CD14-positive monocyte (primary cell): ENCODE results near the gene TMEM63C. TPM values are rescaled to one million over a fixed set of nuclear protein-coding genes. Genes with fewer than 3 reads are reported as not detected.

ENCODE experiments used
- DNase-seq, 3 donors: peaks; one replicate each; pipeline ENCODE4 v3.0.0-alpha.2; 2011 to 2022
- H2AFZ ChIP-seq: 2 replicates; pipeline ENCODE4 v1.6.0; 2012; ENCODE audit warnings: mild to moderate bottlenecking, low read depth, low read length, inconsistent platforms; ENCODE audit not compliant: insufficient read depth, poor library complexity, severe bottlenecking
- H3K27ac ChIP-seq, 2 donors: 1 replicate in 1 of 2; 2 replicates in 1 of 2; pipeline ENCODE4 v1.5.1; 2012 to 2013; ENCODE audit warnings: low read length in 2 of 2, control low read depth in 1 of 2, inconsistent platforms in 1 of 2, low read depth in 1 of 2, mild to moderate bottlenecking in 1 of 2
- H3K27me3 ChIP-seq, 2 donors: one replicate each; pipeline versions ENCODE4 v1.6.0 to v1.6.1; 2011 to 2013; ENCODE audit warnings: low read length in 2 of 2; ENCODE audit not compliant: control insufficient read depth in 2 of 2, insufficient read depth in 2 of 2
- H3K36me3 ChIP-seq, 2 donors: replicated peaks in 1 of 2; 1 replicate in 1 of 2; 2 replicates in 1 of 2; pipeline versions ENCODE4 v1.5.1 to v1.6.1; 2012 to 2013; ENCODE audit warnings: low read length in 2 of 2, control low read depth in 1 of 2, inconsistent platforms in 1 of 2, mild to moderate bottlenecking in 1 of 2; ENCODE audit not compliant: insufficient read depth in 2 of 2, control insufficient read depth in 1 of 2
- H3K4me1 ChIP-seq, 2 donors: 1 replicate in 1 of 2; 2 replicates in 1 of 2; pipeline versions ENCODE4 v1.5.1 to v1.6.1; 2012 to 2013; ENCODE audit warnings: low read length in 2 of 2, control low read depth in 1 of 2, inconsistent platforms in 1 of 2, mild to moderate bottlenecking in 1 of 2, moderate library complexity in 1 of 2; ENCODE audit not compliant: insufficient read depth in 2 of 2, control insufficient read depth in 1 of 2
- H3K4me2 ChIP-seq: replicated peaks from 2 replicates; pipeline ENCODE3; 2012; ENCODE audit warnings: low read length, moderate library complexity, mild to moderate bottlenecking; ENCODE audit not compliant: poor library complexity, severe bottlenecking; ENCODE audit errors: extremely low read depth
- H3K4me3 ChIP-seq, 3 experiments: fragments of 200-600 bp in 1 of 3; sonication (generic) in 1 of 3; replicated peaks in 1 of 3; 1 replicate in 2 of 3; 2 replicates in 1 of 3; pipeline ENCODE4 v1.5.1; 2011 to 2013; ENCODE audit warnings: low read length in 3 of 3, mild to moderate bottlenecking in 3 of 3, control low read depth in 2 of 3, low read depth in 2 of 3, inconsistent platforms in 1 of 3, moderate library complexity in 1 of 3
- H3K79me2 ChIP-seq: 2 replicates; pipeline ENCODE4 v1.6.0; 2012; ENCODE audit warnings: mild to moderate bottlenecking, control low read depth, inconsistent platforms, low read length, moderate library complexity; ENCODE audit not compliant: insufficient read depth
- H3K9ac ChIP-seq: 2 replicates; pipeline ENCODE4 v1.6.0; 2017; ENCODE audit warnings: low read length, mild to moderate bottlenecking; ENCODE audit not compliant: insufficient read depth, poor library complexity, severe bottlenecking
- H3K9me3 ChIP-seq, 2 donors: replicated peaks in 1 of 2; 1 replicate in 1 of 2; 2 replicates in 1 of 2; pipeline versions ENCODE4 v1.5.1 to v1.6.1; 2012 to 2013; ENCODE audit warnings: low read length in 2 of 2, control low read depth in 1 of 2; ENCODE audit not compliant: control insufficient read depth in 1 of 2, insufficient read depth in 1 of 2
- H4K20me1 ChIP-seq: 2 replicates; pipeline ENCODE4 v1.6.0; 2012; ENCODE audit warnings: mild to moderate bottlenecking, low read length, control low read depth, moderate library complexity; ENCODE audit not compliant: insufficient read depth
- H3K27ac Mint-ChIP-seq, 7 donors: one replicate each; pipeline ENCODE4 v1.8.0; 2020; ENCODE audit warnings: mild to moderate bottlenecking in 7 of 7, mixed read lengths in 7 of 7, moderate library complexity in 6 of 7, inconsistent platforms in 2 of 7
- H3K27me3 Mint-ChIP-seq, 3 donors: one replicate each; pipeline ENCODE4 v1.8.0; 2021 to 2022; ENCODE audit warnings: low read depth in 3 of 3, mild to moderate bottlenecking in 3 of 3, mixed read lengths in 3 of 3, moderate library complexity in 3 of 3, inconsistent platforms in 1 of 3
- H3K36me3 Mint-ChIP-seq, 2 donors: one replicate each; pipeline ENCODE4 v1.8.0; 2020; ENCODE audit warnings: mixed read lengths in 2 of 2, inconsistent platforms in 1 of 2, mild to moderate bottlenecking in 1 of 2
- H3K4me1 Mint-ChIP-seq: one replicate; pipeline ENCODE4 v1.8.0; 2020; ENCODE audit warnings: mild to moderate bottlenecking, mixed read lengths
- H3K4me3 Mint-ChIP-seq, 2 donors: one replicate each; pipeline ENCODE4 v1.8.0; 2020; ENCODE audit warnings: mild to moderate bottlenecking in 2 of 2, mixed read lengths in 2 of 2, moderate library complexity in 1 of 2
- H3K9me3 Mint-ChIP-seq, 7 donors: one replicate each; pipeline ENCODE4 v1.8.0; 2020 to 2022; ENCODE audit warnings: mixed read lengths in 7 of 7, mild to moderate bottlenecking in 6 of 7, moderate library complexity in 6 of 7, inconsistent platforms in 2 of 7
- WGBS: methylation state at CpG from one replicate; pipeline ENCODE4 v1.1.5; 2013; ENCODE audit warnings: missing lambda C conversion rate; ENCODE audit not compliant: insufficient coverage; 5-methylcytosine and 5-hydroxymethylcytosine counted together
- intact Hi-C, 2 donors: fragments of 100-400 bp; cut with micrococcal nuclease; formaldehyde crosslinking; loops; one replicate each; pipeline versions ENCODE4 v1.15.0 to v1.15.1; 2023
- polyA plus RNA-seq, 3 donors: library from polyadenylated mRNA; depleted of rRNA in 1 of 3; unstranded in 2 of 3; stranded (reverse) in 1 of 3; fragments of 300-500 nt in 2 of 3; fragments of >200 nt in 1 of 3; fragmentation: Illumina TruSeq in 2 of 3; gene quantifications; 1 replicate in 2 of 3; 2 replicates in 1 of 3; pipeline ENCODE4 v1.2.3, GENCODE V29; 2012 to 2021
- TF ChIP-seq, protein P1 (sequence below): fragments of 200-600 bp; IDR thresholded peaks from one replicate; pipeline ENCODE4 v1.8.0; 2022; ENCODE audit warnings: antibody characterized with exemption, mild to moderate bottlenecking

TMEM63C gene
- polyA plus RNA-seq, 3 donors = 0.78 to 4.4 TPM; not detected in 1

DNA sequence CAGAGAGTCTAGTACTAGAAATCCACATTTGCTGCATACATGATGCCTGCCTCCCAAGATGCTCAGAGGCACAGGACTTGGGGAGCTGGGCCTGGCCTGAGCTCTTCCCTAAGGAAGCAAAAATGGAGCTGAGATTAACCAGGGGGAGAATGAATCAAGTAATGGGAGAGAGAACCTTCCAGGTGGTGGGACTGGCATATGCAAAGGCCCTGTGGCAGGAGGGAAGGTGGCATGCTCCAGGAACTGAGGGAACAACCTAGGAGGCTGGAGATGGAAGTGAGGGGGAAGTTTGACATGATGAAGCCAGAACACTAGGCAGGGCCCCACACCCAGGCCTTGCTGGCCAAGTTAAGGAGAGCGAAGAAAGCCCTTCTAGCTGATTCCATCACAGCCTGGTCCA is 23.3 kb downstream of the TMEM63C start:
- intact Hi-C loops = no loop called here
- Mint-ChIP-seq H3K36me3 (peaks cover 0 to 2% of the 10 kb centered on the region in 2 donors), H3K4me3 (no peak overlapping the region)

DNA sequence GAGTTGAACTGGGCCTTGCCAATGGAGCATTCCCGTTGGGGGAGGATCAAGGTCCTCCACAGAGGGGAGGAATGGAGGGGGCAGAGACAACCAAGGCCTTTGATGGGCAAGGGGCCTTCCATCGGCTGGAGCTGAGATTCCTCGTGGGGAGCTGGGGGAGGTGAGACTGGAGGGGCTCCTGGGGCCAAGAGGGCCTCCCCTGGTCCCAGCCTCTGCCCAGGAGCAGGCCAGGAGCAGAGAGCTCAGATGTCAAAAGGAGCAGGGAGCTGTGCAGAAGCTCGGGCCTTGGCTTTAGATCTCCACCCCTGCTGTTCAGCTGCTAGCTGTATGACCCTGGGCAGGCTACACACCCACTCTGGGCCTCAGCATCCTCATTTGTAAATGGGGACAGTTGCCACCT is 24.0 kb downstream of the TMEM63C start:
- H3K9ac ChIP-seq = no peak overlapping the region
- no peaks in the 10 kb centered on the region for H4K20me1 ChIP-seq
- no peak for DNase-seq
- TF ChIP-seq, protein P1, sequence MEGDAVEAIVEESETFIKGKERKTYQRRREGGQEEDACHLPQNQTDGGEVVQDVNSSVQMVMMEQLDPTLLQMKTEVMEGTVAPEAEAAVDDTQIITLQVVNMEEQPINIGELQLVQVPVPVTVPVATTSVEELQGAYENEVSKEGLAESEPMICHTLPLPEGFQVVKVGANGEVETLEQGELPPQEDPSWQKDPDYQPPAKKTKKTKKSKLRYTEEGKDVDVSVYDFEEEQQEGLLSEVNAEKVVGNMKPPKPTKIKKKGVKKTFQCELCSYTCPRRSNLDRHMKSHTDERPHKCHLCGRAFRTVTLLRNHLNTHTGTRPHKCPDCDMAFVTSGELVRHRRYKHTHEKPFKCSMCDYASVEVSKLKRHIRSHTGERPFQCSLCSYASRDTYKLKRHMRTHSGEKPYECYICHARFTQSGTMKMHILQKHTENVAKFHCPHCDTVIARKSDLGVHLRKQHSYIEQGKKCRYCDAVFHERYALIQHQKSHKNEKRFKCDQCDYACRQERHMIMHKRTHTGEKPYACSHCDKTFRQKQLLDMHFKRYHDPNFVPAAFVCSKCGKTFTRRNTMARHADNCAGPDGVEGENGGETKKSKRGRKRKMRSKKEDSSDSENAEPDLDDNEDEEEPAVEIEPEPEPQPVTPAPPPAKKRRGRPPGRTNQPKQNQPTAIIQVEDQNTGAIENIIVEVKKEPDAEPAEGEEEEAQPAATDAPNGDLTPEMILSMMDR = no peak
- no peaks in the 10 kb centered on the region for H3K4me1 Mint-ChIP-seq
- peaks cover 5 to 7% (median 5%) of the 10 kb centered on the region in 3 donors for H3K27me3 Mint-ChIP-seq
- intact Hi-C loops = no loop called here
- no peaks in the 10 kb centered on the region for H3K9me3 Mint-ChIP-seq
- H3K27ac ChIP-seq = no peak overlapping the region
- H3K36me3 ChIP-seq = no peaks in the 10 kb centered on the region
- no peak overlapping the region for H3K4me3 Mint-ChIP-seq
- no peaks in the 10 kb centered on the region for H3K9me3 ChIP-seq
- no peak overlapping the region for H3K27ac Mint-ChIP-seq
- no peak overlapping the region for H2AFZ ChIP-seq
- no peaks in the 10 kb centered on the region for H3K27me3 ChIP-seq
- 81% methylated on average over 3 of the region's 4 CpGs for WGBS
- peaks cover 0 to 1% of the 10 kb centered on the region in 2 donors for H3K36me3 Mint-ChIP-seq
- H3K4me1 ChIP-seq = no peaks in the 10 kb centered on the region
- H3K4me2 ChIP-seq = no peak overlapping the region
- no peak overlapping the region for H3K4me3 ChIP-seq
- no peaks in the 10 kb centered on the region for H3K79me2 ChIP-seq

More for the DNA sequence above, 23.3 kb downstream of the TMEM63C start:
- Histone ChIP-seq H3K9me3 (no peaks in the 10 kb centered on the region), H3K36me3 (no peaks in the 10 kb centered on the region), H2AFZ (no peak overlapping the region), H3K9ac (no peak overlapping the region), H3K27ac (no peak overlapping the region), H4K20me1 (no peaks in the 10 kb centered on the region), H3K4me3 (no peak overlapping the region), H3K4me2 (no peak overlapping the region), H3K27me3 (no peaks in the 10 kb centered on the region), H3K79me2 (no peaks in the 10 kb centered on the region), H3K4me1 (no peaks in the 10 kb centered on the region)
- no peak overlapping the region for H3K27ac Mint-ChIP-seq
- no peaks in the 10 kb centered on the region for H3K4me1 Mint-ChIP-seq
- no peak for DNase-seq
- H3K9me3 Mint-ChIP-seq = no peaks in the 10 kb centered on the region
- TF ChIP-seq, protein P1 = no peak
- 88% methylated on average over 1 of the region's 1 CpG for WGBS
- peaks cover 5 to 7% (median 5%) of the 10 kb centered on the region in 3 donors for H3K27me3 Mint-ChIP-seq
